NCI-H146 treated with DMSO at 0.1 percent for 48 hours (cell line): ENCODE data around the gene TMEM200A.

ENCODE experiments used
- DNase-seq: peaks from one replicate; lab custom pipeline; 2025; ENCODE audit not compliant: unreplicated experiment; lab: John Stamatoyannopoulos, UW

The TMEM200A gene

DNA sequence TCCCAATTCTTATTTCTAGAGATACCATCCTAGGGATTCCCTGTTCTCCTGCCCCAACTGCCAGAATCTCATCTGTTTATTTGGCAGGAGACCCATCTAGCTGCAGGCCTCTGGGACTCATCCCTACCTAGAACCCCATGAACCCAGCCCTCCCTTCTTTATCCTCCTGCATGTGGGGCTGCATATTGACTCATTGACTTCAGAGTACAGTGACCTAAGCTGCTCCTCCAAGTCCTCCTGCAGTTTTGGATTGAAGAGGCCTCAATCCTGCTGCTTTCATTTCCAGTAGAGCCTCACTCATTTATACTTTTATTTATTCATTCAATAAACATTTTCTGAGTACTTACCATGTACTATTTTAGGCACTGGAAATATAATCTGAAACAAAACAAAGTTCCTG lies 11.6 kb downstream of the TMEM200A start:
- DNase-seq: no peak

DNA sequence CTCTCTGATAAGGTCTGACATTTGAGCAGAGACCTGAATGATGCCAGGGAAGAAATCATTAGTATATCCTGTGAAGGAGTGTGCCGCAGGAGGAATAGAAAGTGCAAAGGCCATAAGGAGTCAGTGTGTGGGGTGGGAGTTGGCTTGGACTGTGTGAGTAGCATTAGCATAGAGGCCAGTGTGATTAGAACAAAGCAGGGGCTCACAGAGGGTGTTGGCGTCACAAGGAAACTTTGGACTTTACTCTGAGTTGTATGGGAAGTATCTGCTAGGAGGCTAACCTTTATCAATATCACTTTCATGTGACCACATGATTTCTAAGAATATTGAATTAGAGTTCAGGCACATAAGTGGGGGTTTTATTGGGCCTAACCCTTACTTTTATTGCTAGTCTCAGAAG lies 12.1 kb downstream of the TMEM200A start:
- no peak for DNase-seq

DNA sequence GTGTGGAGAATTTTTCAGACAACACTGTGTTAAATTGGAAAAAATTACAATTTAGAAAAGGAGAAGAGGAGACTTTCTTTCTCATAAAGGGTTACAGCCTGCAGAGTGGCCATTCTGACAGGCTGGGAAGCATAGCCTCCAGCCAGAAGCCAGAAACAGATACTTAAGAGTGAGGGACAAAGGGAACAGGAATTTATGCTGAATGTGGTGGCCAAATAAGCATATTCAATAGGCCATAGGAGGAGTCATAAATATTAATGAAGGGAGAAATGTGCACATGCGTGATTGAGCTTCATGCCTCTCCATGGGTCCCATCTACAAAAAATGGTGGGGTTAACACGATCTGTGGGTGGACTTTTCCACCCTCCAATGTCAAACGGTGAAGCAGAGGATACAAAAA lies 13.4 kb downstream of the TMEM200A start:
- DNase-seq: no peak

DNA sequence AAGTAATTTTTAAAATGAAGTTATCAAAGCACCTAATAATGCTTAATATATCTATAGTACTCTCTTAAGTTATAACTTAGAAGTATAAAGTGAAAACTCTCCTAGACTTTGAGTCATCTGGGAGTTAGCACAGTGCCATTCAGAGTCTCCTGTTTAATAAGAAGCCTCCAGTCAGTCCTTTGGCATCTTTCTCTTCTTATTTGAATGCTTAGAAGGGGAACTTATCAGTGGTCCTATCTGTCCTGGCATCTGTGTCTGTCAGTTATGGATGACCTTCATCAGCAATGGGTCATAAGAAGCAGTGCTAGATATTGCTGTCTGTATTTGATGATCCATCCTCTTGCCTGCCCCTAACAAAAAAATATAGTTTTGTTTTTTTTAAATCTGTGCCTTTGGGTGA lies 15.2 kb downstream of the TMEM200A start:
- DNase-seq: no peak

DNA sequence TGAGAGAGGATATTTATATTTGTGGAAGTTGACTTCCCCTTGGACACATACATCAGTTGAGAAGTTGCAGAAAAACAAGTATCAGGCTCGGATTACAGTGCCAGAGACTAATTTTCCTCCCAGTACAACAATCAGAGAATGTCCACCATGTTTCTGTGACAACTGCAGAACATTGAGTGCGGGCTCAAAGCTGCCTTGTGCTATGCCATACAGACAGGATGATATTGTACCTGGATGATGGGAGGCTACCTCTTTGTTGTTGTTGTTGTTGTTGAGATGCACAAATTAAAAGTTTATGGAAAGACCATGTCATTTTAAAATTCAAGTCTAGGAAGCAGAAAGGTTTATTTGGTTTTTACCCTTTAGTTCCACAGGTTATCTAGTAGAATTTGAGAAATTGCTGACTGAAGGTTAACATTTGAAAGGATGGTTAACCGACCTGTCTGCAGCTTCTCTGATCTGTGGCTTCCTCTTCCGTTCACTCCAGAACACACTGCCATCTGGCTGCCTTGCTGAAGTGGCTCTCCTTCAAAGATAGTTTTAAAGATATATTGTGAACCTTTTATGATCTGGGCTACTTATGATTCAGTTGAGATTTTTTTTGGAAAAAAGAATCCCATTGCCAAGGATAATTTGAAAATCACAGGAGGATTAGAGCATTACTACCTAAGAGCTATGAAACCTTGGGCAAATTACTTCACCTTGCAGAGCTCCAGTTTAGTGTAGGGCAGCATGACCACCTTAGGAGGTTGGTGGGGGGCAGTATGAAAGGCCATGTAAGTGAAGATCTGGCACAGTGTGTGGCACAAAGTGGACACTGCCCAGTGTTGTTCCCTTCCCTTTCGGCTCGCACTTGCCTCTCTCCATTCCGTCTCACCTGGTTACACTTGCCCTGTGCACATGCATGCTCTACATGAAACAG lies 15.9 kb downstream of the TMEM200A start:
- no peak for DNase-seq

DNA sequence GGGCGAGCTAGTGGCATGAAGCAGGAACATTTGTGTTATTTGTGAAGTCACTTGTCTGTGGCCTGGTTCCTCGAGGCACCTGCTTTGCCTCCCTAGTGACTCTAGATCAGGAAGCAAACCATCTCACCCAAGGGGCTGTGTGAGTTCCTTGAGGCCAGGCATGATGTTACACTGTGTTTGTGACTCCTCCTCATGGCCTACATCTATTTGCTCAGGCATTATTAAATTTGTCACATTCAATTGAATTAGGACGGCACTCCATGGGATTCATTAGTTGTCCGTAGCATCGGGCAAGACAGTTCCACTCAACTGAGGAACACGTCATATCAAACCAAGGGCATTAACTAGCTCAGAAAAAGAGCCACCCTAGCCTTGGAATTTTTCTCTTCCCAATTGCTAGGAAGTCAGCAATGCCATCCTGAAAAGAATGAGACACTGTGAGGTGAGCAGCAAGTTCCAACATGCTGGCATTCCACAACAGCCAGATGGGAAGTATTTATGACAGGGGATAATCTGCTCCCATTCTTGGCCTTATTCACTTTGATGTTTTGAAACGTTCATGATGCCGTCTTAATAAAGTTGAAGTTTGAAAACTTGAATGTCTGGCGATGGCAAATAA lies 17.2 kb downstream of the TMEM200A start:
- no peak for DNase-seq

DNA sequence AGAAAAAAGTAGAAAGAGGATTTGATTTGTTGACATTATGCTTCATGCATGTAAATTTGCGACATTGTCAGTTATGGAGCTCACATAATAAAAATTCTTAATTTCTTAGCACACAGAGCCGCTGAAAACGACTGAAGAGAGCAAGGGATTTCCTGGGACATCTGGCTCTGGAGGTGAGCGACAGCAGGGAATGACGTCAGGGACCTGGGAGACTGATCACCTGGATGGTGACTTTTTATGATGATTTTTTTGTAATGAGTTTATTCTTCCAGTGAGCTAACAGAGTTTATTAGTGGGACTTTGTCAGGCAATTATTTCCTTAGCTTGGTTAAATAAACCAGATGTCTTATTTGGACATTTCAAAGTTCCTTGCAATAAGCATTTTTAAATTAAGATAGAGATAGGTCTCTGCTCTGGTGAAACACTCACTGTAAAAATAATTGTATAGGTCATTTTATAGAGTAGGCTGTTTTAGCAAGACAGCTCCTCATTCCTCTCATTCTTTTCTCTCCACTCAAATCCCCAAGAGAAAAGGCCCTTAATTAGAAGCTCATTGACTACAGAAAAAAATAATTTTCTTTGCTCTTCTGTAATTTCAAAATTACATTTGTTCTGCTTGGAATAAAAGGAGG lies 19.4 kb downstream of the TMEM200A start:
- DNase-seq: no peak

DNA sequence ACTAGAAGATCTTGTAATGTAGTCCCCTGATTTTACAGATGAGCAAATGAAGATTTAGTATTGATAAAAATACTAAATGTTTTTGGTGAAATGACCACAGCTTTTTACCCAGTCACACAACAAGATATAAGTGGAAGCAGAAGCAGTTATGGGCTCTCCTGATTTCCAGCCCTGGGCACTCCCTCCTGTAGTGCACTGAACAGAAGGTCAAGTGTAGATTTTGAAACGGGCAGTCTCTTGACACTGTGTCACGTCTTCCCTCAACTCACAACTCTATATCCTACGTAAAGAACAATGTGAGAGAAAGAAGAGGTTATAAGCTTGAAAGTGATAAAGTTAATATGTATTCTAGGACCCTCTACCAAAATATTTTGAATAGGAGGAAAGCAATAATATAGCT lies 23.3 kb downstream of the TMEM200A start:
- DNase-seq: no peak

DNA sequence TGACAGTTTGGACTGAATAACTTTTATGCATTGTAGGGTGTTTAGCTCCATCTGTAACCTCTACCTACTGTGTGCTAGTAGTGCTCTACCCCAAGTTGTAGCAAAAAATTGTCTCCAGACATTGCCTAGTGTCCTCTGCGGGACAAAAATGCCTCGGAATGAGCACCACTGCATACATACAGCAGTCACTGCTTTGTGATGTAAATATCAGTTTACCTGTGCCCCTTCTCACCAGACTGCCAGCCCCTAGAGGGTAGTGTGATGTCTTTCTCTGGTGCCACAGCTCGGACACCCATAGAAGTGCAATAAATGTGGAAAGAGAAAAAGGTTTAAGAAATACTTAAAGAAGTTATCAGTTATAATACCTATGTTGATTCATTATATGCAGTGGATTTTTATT lies 25.1 kb downstream of the TMEM200A start:
- no peak for DNase-seq

DNA sequence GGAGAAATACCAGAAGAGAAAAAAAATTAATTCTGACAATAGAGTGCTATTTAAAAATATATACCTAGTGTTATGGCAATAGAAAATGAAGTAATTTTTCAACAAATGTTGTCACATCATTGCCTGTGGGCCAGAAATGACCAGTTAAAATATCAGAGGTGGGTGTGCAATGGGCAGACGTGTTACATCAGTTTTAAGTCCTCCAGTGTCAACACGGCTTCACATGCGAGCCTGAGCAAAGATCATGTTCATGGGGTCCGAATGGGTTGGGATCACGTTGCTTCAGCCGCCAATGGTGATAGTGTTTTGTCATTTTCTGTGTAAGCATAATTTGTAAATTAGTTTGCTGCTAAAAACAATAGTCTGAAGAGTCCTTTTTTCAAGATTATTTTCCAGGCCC lies 27.5 kb downstream of the TMEM200A start:
- no peak for DNase-seq

DNA sequence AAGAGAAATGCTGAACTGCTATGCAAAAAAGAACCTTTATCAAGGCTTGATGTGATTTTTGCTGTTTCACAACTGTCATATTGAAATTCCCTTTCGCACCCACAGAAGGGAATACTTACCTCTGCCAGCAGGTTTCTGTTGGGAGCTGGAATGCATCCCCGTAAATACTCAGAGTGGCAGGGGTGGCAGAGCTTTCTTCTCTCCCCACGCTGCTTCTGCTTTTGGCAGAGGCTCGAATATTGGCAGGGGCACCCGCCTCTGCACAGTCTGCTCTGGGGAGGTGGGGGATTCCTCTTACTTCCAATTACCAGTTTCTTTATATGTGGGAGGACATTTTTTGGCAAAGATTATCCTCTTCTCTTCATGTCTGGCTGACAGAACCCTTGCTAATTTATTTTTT lies 28.4 kb downstream of the TMEM200A start:
- DNase-seq: no peak

DNA sequence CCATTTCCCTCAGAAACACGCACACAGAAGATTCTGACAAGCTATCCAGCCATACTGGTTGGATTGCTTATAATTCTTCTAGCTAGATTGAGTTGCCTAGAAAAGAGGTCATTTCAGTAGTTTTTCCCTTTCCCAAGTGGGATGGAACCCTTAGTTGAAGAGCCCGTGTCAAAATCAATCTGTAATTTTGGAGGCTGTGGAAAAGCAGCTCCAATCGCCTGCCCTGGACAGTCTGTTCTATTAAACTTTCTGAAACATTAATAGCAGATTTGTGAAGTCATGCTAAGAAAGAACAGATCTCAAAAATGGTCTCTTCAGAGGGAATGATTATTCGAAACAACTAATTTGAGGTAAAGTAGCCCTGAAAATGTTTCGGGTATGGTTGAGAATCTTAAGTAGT lies 29.3 kb downstream of the TMEM200A start:
- DNase-seq: no peak

DNA sequence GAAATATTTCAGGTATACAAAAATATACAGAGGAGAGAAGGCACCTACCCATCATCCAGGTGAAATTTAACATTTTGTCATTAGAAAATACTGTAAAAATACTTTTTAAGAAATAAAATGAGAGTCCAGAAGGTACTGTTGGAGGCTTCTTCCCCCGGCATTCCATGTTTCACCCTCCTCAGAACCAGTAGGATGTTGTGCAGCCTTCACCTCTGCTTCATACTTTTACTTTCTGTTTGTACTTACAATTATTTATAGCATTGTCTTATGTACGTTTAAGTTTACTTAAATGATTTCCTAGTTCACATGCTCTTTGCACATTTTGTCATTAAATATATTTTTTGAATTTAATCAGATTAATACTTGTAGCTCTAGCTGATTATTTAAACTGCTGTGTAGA lies 30.9 kb downstream of the TMEM200A start:
- DNase-seq: no peak

DNA sequence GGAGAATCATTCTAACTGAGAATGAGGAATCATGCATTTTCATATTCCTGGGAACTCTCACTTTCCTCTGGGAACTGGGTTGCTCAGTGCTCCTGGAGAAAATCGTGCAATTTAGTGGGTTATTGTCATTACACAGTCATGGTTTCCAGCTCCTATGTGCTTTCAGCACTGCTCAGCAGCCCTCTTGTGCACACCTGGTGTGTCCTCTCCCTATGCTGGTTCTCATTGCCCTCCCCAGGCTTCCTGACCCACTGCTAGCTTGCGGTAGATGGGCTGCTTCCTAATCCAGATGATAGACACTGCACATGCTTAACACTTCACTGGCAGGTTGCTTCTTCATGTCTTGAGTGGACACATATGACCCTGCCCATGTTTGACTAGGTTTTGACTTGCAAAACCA lies 39.7 kb downstream of the TMEM200A start:
- DNase-seq: no peak

DNA sequence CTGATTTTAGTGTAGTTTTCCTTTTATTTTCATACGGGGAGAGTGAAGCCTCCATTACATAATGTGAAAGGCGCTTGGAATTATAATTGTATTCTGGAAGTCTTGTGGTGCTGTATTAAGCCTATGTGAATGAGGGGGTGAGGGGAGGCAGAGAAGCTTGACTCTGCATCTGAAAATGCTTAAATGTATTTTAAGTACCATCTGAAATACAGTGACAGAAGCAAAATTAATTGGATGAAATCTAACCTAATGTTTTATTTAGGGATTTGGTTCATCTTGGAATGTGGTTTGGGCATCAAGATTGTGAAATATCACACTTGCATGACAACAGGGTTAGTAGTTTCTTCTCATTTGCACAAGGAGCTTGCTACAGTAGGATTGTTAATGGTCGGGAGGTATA lies 41.2 kb downstream of the TMEM200A start:
- DNase-seq: no peak

DNA sequence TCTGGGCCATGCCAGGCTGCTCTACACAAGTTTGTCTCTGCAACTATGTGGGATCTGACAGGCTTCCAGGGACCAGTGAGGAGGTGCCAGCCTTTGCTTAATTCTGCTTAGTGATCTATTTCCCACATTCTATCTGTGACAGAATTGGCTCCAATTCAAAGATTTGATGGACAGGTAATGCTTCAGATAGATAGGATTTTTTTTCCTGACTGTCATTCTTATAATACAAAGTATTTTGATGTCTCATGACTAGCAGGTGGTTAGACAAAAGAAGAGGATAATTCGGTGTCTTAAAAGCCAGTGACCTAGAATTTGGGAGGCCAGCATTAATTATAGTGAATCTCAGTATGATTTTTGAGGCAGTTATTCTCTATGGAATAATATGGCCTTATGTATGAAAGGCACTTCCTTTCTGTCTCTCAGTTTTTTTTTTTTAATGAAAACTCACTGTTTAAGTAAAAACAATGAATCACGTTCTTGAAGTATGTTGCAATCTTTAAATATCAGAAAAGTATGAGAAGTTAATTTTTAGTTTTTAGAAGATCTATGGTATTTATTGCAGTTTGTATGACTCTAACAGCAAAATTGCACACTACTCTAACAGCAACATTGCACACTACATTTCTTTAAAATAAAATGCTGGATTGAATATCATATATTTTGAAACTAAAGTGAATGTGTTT lies 43.7 kb downstream of the TMEM200A start:
- no peak for DNase-seq

DNA sequence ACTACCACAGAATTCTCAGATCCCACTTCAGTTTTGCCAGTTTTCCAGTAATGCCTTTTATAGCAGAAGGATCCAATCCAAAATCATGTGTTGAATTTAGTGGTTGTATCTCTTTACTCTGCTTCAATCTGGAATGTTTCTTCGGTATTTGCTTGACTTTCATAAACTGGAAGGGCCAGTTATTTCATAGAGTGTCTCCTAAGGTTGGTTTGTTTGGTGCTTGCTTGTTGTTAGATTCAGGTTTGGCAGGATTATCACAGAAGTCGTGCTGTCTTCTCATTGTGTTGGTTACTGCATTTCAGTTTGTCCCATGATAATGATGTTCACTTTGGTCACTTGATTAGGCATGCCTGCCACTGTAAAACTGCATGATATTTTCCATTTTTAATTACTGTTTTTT lies 45.7 kb downstream of the TMEM200A start:
- no peak for DNase-seq

DNA sequence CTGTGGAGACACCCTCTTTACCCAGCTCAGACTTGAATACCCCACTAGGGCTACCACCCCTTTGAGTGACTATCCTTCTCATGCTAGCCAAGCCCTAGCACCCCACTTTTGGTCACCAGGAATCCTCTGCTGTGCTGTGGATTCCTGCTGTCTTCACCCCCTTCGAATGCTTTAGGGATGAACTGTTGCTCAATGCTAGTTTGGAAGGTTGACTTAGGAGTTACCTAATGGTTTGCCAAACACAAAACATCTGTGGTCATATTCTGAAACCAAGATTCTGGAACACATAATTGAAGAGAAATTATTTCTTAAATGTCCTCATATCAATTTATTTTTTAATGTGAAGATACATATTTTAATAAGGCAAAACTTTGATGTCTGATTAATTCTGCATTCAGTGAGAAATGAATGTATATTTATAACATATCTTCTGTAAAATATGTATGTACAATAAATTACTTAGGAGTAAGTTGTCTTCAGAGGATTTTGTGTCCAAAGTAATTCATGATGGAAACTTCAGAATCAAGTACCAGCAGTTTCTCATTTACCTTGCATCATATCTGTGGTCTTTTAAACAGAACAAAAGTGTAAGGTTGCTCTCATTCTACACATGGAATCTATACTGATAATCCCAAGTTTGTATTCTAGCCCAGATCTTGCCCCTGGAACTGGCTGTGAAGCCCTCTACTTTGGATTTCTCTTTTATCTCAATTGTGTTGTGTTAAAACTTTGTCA lies 46.9 kb downstream of the TMEM200A start:
- no peak for DNase-seq

DNA sequence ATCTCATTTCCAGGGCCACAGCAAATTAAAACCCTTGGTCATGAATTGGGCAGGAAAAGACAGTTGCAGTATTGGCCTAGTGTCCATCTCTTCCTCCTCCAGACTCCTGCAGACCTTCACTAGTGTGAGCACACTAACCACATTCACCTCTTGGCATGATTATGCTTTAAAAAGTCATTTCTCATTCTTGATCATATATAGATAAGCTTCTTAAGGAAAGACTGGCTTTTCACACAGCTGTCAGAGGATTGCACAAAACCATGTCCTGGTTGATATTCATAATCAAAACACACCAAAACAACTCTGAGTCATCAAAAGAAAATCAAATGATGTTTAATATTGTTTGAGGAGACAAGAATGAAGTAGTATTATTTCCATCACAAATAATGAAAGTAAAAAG lies 52.1 kb downstream of the TMEM200A start:
- no peak for DNase-seq

DNA sequence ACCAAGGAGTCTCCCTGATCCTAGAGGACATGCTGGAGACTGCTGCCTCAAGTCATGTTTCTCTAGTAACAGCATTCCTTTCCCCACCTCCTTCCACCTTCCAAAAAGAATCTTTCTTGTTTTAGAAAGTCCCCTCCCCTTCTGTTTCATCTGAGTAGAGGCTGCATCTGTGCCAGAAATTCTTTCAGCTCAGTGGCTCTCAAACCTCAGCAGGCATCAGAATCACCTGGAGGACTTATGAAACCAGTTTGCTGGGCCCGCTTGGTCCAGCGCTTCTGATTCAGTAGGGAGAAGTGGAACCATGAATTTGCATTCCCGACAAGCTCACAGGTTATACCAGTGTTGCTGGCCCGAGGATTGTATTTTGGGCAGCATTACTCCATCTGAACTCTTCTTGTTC lies 55.1 kb downstream of the TMEM200A start:
- no peak for DNase-seq

DNA sequence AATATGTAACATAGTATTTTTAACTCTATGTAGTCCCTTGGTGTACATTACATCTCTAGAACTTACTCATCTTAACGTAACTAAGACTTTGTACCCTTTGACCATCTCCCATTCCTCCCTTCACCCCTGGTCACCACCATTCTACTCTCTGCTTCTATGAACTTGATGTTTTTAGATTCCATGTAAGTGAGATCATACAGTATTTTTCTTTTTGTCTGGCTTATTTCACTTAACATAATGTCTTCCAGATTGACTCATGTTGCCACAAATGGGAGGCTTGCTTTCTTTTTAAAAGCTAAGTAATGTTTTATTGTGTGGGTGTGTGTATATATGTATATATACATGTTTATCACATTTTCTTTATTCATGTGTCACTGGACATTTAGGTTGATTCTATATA lies 55.8 kb downstream of the TMEM200A start:
- no peak for DNase-seq
